NCI-H2196 treated with DMSO at 0.1 percent for 48 hours (cell line): ENCODE results near the gene MAP1S.

ENCODE experiments used
- DNase-seq: peaks from one replicate; lab custom pipeline; 2025; ENCODE audit not compliant: unreplicated experiment; lab: John Stamatoyannopoulos, UW

The MAP1S gene

DNA sequence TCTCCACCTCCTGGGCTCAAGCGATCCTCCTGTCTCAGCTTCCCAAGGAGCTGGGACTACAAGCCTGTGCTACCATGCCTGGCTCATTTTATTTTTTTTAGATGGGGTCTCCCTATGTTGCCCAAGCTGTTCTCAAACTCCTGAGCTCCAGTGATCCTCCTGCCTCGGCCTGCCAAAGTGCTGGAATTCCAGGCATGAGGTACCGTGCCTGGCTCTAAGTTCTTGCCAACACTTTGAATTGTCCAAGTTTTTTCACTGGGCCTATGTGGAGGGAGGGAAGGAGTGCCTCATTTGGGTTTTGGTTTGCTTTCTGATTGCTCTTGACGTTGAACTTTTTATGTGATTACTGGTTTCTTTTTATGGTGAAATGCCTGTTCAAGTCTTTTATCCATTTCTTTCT, 26.7 kb upstream of the MAP1S start:
- DNase-seq, result no peak

DNA sequence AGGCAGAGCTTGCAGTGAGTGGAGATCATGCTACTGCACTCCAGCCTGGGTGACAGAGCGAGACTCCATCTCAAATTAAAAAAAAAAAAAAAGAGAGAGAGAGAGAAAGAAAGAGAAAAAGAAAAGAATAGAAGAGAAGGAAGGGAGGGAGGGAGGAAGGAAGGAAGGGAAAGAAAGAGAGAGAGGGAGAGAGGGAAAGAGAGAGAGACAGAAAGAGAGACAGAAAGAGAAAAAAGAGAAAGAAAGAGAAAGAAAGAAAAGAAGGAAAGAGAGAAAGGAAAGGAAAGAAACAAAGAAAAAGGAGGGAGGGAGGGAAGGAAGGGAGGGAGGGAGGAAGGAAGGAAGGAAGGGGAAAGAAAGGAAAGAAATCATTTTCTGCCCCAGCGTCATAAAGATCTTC, 24.1 kb upstream of the MAP1S start:
- DNase-seq, result no peak

- DNase-seq, result no peak
Observed at GRCh38 chr19:17703824-17704463, 15.3 kb upstream of the MAP1S start.

DNA sequence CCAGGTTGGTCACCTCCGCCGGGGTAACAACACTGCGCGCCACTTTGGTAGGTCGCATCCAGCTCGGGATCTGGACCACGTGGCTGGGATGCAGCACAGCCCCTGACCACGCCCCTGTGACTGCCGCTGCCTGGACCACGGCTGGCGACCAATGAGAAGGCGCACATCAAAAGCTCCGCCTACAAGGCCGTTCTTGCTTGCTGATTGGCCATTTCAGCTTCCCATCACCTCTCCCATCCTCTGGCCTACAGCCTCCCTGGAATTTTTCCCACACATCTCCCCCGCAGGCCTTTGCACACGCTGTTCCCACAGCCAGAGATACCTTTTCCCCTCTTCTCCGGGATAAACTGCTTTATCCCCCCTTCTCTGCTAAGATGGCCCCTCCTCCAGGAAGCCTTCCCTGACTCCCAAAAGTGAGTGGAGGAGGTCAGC, 12.5 kb upstream of the MAP1S start:
- no peak for DNase-seq

DNA sequence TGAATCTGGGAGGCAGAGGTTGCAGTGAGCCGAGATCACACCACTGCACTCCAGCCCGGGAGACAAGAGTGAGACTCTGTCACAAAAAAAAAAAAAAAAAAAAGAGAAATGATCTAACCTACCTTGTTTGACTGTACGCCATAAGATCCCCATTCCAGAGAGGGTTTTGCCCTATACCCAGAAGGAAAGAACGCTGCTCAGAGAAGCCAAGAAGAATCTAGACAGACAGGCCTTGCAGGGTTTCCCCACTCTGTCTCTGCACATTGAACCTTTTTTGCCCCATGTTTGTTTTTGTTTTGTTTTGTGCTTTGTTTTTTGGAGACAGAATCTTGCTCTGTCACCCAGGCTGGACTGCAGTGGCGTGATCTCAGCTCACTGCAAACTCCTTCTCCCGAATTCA, 7.4 kb upstream of the MAP1S start:
- DNase-seq, result no peak

DNA sequence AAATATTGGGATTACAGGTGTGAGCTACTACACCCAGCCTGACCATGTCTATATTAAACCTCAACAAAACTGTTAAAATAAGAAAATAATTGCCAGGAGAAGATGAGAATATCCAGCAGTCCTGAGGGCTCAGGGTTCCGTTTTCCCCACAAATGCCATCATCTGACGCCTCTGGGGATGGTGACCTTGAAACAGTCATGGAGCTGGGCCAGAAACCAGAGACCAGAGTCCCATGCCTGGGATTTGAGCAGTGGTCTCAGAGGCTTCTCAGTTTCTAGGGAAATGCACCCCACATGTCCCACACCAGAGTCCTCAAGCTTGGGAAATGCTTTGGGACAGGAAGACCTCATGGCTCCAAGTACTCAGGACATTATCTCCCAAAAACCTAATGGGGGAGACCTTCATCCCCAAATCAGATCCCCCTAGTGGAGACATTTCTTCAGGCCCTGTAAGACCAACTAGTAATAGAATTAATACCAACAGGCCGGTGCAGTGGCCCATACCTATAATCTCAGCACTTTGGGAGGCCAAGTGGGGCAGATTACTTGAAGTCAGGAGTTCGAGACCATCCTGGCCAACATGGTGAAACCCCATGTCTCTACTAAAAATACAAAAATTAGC, 2.9 kb upstream of the MAP1S start:
- no peak for DNase-seq

- no peak for DNase-seq
Observed at GRCh38 chr19:17718550-17718946, 732 bp upstream of the MAP1S start.

DNA sequence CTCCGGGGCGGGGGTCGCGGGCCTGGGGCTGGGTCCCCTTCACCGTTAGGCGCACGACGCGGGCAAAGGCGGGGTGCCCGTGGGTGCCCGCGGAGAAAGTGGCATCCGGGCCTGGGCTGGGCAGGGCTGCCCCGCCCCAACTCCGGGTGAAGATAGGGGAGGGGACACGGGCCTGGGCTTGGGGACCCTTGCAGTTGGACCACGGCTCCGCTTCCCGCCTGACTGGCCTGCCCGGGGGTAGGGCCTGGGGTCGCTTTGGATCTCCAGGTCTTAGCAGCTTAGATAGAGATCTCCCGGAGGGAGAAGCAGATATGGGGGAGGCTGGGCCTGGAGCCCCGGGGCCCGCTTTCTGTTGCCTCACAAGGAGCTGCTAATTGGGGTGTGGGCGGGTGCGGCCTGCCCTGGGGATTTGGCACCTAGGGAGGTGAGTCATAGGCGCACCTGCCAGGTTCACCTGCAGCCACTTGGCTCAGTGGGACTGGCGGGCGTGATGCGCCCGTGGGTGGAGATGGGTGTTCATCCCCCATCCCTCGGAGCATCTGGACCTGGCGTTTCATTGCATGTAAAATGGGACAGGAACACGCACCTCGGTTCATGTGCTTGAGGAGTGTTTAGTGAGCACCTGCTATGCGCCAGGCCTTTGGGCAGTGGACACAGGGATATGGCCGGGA, 585 bp downstream of the MAP1S start:
- no peak for DNase-seq

- no peak for DNase-seq
Observed at GRCh38 chr19:17720440-17720839, 1.2 kb downstream of the MAP1S start.

DNA sequence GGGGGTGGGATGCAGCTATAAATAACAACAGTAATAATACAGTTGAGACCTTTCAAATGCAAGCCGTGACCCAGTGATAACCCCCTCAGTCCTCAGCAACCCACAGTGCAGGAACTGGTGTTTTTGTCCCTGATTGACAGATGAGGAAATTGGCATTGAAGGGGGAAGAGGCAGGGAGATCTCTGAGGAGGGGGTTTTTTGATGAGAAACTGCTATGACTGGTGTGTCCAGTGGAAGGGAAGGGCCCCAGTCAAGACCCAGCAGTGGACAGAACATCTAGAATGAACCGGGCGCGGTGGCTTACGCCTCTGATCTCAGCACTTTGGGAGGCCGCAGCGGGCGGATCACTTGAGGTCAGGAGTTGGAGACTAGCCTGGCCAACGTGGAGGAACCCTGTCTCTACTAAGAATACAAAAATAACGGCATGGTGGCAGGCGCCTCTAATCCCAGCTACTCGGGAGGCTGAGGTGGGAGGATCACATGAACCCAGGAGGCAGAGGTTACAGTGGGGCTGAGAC, 1.9 kb downstream of the MAP1S start:
- no peak for DNase-seq

DNA sequence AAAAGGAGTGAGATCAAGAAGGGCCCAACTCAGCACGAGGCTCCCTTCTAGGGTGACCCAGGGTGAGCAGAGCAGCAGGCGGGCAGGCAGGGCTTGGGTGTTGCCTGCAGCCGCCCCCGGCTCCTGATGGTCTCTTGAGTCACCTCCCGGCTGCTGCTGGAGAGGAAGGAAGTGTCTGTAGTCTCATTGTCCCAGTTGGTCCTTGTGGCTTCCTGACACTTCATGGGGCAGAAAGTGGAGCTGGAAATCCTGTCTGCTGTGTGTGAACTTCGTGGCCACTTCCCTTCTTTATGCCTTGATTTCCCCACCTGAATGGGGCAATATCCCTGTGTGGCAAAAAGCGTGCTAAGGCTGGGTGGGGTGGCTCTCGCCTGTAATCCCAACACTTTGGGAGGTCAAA, 2.5 kb downstream of the MAP1S start:
- no peak for DNase-seq

GRCh38 chr19:17722655-17723240, 3.5 kb downstream of the MAP1S start:
- no peak for DNase-seq

GRCh38 chr19:17724655-17725054, 5.4 kb downstream of the MAP1S start:
- no peak for DNase-seq

DNA sequence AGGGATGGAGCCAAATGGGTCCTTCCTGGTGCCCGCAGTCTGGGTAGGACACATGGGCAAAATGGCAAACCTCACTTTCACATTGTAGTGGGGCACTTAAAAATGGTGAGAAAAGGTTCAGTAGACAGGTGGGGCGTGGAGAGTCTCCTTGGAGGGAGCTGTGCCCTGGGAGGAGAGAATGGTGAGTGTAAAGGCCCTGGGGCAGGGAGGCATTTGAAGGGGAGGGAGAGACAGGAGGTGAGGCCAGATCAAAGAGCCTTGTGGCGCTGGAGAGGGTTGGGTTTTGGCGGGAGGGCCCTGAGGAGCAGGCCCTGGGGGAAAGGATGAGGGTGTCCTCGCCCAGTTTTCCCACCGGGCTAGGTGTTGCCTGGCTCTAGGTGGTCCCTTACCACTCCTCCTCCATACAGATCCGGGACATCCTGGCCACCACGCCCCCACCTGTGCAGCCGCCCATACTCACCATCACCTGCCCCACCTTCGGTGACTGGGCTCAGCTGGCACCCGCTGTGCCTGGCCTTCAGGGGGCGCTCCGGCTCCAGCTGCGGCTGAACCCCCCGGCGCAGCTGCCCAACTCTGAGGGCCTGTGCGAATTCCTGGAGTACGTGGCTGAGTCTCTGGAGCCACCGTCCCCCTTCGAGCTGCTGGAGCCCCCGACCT, 6.3 kb downstream of the MAP1S start:
- DNase-seq, result no peak

DNA sequence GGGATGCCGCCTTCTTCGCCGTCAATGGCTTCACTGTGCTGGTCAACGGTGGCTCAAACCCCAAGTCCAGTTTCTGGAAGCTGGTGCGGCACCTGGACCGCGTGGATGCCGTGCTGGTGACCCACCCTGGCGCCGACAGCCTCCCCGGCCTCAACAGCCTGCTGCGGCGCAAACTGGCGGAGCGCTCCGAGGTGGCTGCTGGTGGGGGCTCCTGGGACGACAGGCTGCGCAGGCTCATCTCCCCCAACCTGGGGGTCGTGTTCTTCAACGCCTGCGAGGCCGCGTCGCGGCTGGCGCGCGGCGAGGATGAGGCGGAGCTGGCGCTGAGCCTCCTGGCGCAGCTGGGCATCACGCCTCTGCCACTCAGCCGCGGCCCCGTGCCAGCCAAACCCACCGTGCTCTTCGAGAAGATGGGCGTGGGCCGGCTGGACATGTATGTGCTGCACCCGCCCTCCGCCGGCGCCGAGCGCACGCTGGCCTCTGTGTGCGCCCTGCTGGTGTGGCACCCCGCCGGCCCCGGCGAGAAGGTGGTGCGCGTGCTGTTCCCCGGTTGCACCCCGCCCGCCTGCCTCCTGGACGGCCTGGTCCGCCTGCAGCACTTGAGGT, 7.0 kb downstream of the MAP1S start:
- DNase-seq, result no peak

GRCh38 chr19:17726964-17727773, 7.9 kb downstream of the MAP1S start:
- no peak for DNase-seq

DNA sequence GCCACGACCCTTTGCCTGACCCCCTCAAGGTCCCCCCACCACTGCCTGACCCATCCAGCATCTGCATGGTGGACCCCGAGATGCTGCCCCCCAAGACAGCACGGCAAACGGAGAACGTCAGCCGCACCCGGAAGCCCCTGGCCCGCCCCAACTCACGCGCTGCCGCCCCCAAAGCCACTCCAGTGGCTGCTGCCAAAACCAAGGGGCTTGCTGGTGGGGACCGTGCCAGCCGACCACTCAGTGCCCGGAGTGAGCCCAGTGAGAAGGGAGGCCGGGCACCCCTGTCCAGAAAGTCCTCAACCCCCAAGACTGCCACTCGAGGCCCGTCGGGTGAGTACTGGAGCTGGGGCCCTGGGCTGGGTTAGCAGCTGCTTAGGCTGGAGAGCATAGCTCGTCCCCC, 8.6 kb downstream of the MAP1S start:
- DNase-seq, result no peak

- DNase-seq, result no peak
Observed at GRCh38 chr19:17733127-17733526, 13.8 kb downstream of the MAP1S start.

GRCh38 chr19:17734146-17734545, 14.9 kb downstream of the MAP1S start:
- no peak for DNase-seq

- DNase-seq, result no peak
Observed at GRCh38 chr19:17735410-17735809, 16.1 kb downstream of the MAP1S start.
